ENCODE data around the gene ARFGEF3.

Gene ARFGEF3

GRCh38 chr6:138162111-138162954, 594 bp downstream of the ARFGEF3 start:
- no peak for DNase-seq

- DNase-seq: no peak
These were observed 1.3 kb downstream of the ARFGEF3 start for GRCh38 chr6:138162955-138163575.

- no peak for DNase-seq
These were observed 13.9 kb downstream of the ARFGEF3 start for GRCh38 chr6:138175596-138175995.

- no peak for DNase-seq
These were observed 15.0 kb downstream of the ARFGEF3 start for GRCh38 chr6:138176652-138177232.

GRCh38 chr6:138182939-138183789, 21.4 kb downstream of the ARFGEF3 start:
- DNase-seq: no peak

- DNase-seq: no peak
These were observed 22.0 kb downstream of the ARFGEF3 start for GRCh38 chr6:138183790-138184134.

- DNase-seq: no peak
These were observed 22.5 kb downstream of the ARFGEF3 start for GRCh38 chr6:138184230-138184629.

GRCh38 chr6:138187156-138187555, 25.4 kb downstream of the ARFGEF3 start:
- DNase-seq: no peak

- DNase-seq: no peak
These were observed 26.7 kb downstream of the ARFGEF3 start for GRCh38 chr6:138188278-138188941.

GRCh38 chr6:138194287-138194686, 32.5 kb downstream of the ARFGEF3 start:
- DNase-seq: no peak

GRCh38 chr6:138196122-138196738, 34.5 kb downstream of the ARFGEF3 start:
- no peak for DNase-seq

- DNase-seq: no peak
These were observed 35.8 kb downstream of the ARFGEF3 start for GRCh38 chr6:138197570-138197969.

GRCh38 chr6:138198430-138199091, 36.8 kb downstream of the ARFGEF3 start:
- no peak for DNase-seq

- DNase-seq: no peak
These were observed 40.1 kb downstream of the ARFGEF3 start for GRCh38 chr6:138201836-138202235.

- DNase-seq: no peak
These were observed 41.6 kb downstream of the ARFGEF3 start for GRCh38 chr6:138203315-138203714.

- DNase-seq: no peak
These were observed 42.6 kb downstream of the ARFGEF3 start for GRCh38 chr6:138204303-138204702.

- no peak for DNase-seq
These were observed 43.1 kb downstream of the ARFGEF3 start for GRCh38 chr6:138204792-138205384.

- DNase-seq: no peak
These were observed 43.8 kb downstream of the ARFGEF3 start for GRCh38 chr6:138205437-138206094.

GRCh38 chr6:138206862-138207261, 45.1 kb downstream of the ARFGEF3 start:
- no peak for DNase-seq

- no peak for DNase-seq
These were observed 49.4 kb downstream of the ARFGEF3 start for GRCh38 chr6:138211048-138211581.
